GM19240 (cell line): ENCODE measurements around the gene NKX1-1.

ENCODE experiments used
- DNase-seq: peaks from one replicate; pipeline ENCODE4 v3.0.0; 2011; ENCODE audit warnings: low spot score; ENCODE audit not compliant: insufficient read length

Gene NKX1-1

GRCh38 chr4:1361431-1361830 is 44.8 kb downstream of the NKX1-1 start:
- DNase-seq = no peak

GRCh38 chr4:1360423-1361283 is 45.6 kb downstream of the NKX1-1 start:
- DNase-seq = no peak

DNA sequence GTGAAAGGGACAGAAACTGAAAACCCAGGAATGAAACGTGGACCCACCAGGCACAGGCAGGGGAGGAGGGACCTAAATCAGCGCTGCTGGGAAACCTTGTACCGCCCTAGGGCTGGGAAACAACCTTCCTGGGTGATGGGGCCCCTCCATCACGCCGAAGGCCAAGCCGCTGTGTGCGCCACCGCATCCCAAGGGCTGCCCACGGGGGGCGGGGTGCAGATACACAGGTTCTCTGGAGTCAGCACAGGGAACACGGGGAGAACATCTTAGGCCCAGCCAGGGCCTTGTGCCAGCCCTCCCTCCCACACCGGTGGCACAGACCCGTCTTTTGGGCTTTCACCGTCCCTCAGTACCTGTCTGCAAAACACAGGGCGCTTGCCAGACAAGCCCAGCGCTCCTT is 46.3 kb downstream of the NKX1-1 start:
- DNase-seq = no peak

DNA sequence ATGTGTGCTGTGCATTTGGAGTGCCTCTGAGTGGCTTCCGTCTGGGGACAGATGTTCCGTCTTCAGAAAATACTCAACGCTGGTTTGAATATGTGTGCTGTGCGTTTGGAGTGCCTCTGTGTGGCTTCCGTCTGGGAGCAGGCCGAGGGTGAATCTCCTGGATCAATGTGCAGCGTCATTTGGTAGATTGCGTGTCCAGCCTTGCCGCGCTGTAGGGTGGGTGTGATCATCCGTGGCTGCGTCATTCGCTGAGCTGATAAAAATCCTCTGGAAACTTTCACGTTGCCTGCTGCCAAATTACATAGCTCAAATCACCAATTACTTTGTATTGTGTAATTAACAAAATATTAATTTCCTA is 47.1 kb downstream of the NKX1-1 start:
- DNase-seq = no peak

- no peak for DNase-seq
Measured at GRCh38 chr4:1358421-1359143, 47.7 kb downstream of the NKX1-1 start.

- no peak for DNase-seq
Measured at GRCh38 chr4:1357356-1358248, 48.6 kb downstream of the NKX1-1 start.

DNA sequence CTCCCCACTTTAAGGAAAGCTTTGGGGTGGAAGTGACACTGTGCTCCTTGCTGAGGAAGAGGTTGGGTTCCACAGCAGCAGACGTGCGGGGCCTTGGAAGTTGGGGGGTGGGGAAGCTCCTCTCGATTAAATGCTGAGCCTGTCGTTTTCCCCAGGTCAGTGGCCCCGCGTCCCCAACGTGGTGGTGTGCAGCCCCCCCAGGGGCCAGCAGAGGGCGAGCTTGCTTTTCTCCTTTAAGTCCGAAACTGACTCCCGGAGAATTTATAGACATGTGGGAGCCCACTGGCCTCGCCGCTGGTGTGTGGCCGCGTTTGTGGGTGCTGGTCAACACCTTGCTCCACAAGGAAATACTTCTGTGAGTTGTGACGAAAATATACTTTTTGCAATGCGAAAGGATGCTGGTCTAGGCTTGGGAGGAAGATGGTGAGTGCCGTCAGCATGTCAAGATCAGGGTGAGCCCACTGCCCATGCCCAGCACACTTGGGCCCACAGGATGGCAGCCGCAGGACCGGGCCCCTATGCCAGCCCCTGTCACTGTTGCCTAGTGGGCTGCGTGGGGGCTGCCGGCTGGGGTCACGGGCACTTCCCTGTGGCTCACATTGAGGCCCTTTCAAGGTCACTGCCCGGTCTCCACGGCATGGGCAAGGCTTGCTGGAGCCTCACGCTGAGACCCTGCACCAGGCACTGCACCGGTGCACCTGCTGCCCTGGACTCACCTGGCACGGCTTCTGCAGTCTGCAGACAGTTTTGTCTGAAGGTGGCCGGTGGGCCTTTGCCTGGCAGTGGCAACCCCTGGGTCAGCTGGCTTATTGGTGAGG is 49.9 kb downstream of the NKX1-1 start:
- peak; percentile 37 for DNase-seq

- DNase-seq = no peak
Measured at GRCh38 chr4:1355378-1355777, 50.9 kb downstream of the NKX1-1 start.

DNA sequence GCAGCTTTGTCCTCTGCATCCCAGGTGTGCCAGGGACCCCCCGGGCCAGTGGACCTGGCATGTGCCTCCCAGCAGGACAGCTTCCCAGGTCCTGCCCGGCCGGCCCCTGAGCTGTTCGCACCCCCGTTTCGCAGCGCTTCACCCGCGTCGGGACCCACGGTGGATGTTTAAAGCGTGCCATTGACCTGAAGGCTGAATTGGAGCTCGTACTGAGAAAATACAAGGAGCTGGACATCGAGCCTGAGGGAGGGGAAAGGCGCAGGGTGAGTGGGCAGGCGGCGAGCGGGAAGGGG is 51.3 kb downstream of the NKX1-1 start:
- no peak for DNase-seq

DNA sequence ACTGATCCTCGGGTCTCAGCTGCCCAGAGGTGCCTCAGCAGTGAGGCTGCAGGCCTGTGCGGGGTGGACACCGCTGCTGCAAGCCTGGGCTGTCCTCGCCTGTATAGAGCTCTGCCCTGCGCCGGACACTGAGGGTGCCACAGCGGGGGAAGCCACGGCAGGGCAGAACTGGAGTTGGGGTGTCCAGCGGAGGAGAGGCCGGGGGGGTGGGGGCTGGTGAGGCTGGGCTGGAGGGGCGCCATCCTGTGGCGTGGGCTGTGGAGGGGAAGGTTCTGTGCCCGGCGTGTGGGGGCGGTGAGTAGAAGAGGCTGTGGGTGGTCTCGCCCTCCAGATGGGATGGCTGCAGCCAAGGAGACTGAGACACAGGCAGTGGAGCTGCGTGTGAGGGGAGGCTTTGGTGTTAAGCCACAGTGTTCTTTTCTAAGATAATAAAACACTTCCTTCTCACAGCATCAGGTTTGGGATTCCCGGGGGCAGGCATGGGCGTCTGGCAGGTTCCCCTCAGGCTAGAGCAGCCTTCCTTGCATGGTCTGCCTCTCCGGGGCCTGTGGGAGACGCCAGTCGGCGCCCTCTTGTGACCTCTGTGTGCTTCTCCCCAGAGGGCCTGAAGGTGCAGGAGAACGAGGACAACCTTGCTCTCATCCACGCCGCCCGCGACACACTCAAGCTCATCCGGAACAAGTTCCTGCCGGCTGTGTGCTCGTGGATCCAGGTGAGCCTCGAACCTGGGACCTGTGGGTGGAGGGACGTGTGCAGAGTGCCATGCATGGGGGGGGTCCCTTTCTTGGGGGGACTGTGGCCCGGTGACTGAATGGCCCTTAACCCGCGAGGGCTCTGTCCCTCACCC is 51.9 kb downstream of the NKX1-1 start:
- DNase-seq = no peak

DNA sequence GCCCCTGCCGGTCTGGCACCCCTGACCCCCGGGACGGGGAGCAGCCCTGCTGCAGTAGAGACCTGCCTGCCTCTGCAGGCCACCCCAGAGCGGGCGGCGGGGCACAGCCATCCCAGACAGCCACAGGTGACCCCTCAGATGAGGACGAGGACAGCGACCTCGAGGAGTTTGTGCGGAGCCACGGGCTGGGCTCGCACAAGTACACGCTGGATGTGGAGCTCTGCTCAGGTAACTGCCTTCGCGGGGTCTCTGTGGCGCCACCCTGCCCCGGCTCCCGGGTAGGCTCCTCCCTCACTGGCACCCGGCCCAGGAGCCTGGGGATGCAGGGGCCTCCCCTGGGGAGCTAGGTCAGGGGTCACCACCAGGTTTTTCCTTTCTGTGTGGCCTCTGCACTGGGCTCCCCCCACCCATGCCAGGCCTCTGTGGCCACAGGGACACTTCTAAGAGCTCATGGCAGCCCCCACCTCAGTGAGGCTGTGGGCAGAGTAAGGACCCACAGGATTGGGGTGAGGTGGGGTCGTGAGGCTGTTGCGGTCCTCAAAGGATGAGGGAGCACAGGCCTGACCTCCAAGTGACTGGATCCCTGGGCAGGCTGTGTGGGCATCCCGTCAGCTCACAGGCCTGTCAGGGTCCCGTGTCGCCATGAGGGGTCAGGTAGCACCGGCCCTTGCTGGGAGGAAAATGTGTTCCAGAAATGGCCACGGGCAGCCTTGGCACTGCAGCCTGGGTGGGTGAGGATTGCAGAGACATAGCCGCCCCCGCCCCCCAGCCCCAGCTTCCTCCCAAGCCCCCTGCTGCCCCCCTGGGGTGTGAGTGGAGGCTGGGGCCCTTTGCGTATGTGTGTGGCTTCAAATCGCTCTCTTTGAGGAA is 52.8 kb downstream of the NKX1-1 start:
- DNase-seq = no peak
